ENCODE data around the gene INPP4B. TPM values are rescaled to one million over a fixed set of nuclear protein-coding genes. Genes with fewer than 3 reads are reported as not detected.

Gene INPP4B
- total RNA-seq, 1 experiment from 2014 or later = not detected

DNA sequence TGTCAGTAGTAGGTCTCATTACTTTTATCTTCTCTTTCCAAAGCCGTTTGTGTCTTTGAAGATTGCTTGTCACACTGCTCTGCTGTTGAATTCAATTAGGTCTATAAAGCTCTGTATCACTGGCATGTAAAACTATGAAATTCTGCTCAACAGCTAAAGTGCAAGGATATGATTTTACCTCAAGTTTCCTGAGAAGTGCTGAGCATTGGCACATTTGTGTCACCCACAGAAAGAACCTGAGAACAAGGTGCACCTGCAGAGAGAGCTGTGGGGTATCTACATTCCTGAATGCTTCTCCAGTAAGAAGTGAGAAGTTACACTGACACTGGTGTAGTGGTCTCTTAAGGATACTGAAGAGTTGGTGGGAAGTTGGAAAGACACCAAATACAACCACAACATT lies 274.0 kb downstream of the INPP4B start:
- H4K20me1 ChIP-seq (ENCODE audit: insufficient read depth, low read depth, low read length) = no peaks in the 10 kb centered on the region
- H3K9me2 ChIP-seq (replicated peaks; ENCODE audit: insufficient read depth, low read length) = no peaks in the 10 kb centered on the region
- H3K4me2 ChIP-seq (ENCODE audit: low read depth, low read length, poor library complexity, severe bottlenecking) = no peak overlapping the region
- H3K27ac ChIP-seq (ENCODE audit: low read length) = no peak overlapping the region
- no peak overlapping the region for H3K9ac ChIP-seq (ENCODE audit: low read length)
- no peaks in the 10 kb centered on the region for H3K27me3 ChIP-seq (ENCODE audit: low read length)
- peaks cover 3% of the 10 kb centered on the region; the same call in 1 of the 2 replicates for H3K9me3 ChIP-seq (ENCODE audit: low read length)
- no peaks in the 10 kb centered on the region for H3K79me2 ChIP-seq (ENCODE audit: low read length)
- H2AFZ ChIP-seq (ENCODE audit: low read length) = no peak overlapping the region
- no peak for DNase-seq
- no peaks in the 10 kb centered on the region for H3K4me1 ChIP-seq (ENCODE audit: low read length)
- no peaks in the 10 kb centered on the region for H3K36me3 ChIP-seq (ENCODE audit: insufficient read depth, low read length)
- H3K4me3 ChIP-seq (ENCODE audit: low read length) = no peak overlapping the region

GRCh38 chr4:142567620-142568451 lies 278.3 kb downstream of the INPP4B start:
- Histone ChIP-seq H3K9me3 (ENCODE audit: low read length) (peaks cover 8% of the 10 kb centered on the region; the same call in 1 of the 2 replicates), H3K9ac (ENCODE audit: low read length) (no peak overlapping the region), H3K4me1 (ENCODE audit: low read length) (no peaks in the 10 kb centered on the region), H3K79me2 (ENCODE audit: low read length) (no peaks in the 10 kb centered on the region), H3K9me2 (replicated peaks; ENCODE audit: insufficient read depth, low read length) (no peaks in the 10 kb centered on the region), H3K36me3 (ENCODE audit: insufficient read depth, low read length) (no peaks in the 10 kb centered on the region), H3K4me2 (ENCODE audit: low read depth, low read length, poor library complexity, severe bottlenecking) (no peak overlapping the region), H3K27me3 (ENCODE audit: low read length) (no peaks in the 10 kb centered on the region), H3K4me3 (ENCODE audit: low read length) (no peak overlapping the region), H3K27ac (ENCODE audit: low read length) (no peak overlapping the region), H2AFZ (ENCODE audit: low read length) (no peak overlapping the region), H4K20me1 (ENCODE audit: insufficient read depth, low read depth, low read length) (no peaks in the 10 kb centered on the region)
- no peak for DNase-seq

- Histone ChIP-seq H2AFZ (ENCODE audit: low read length) (no peak overlapping the region), H3K79me2 (ENCODE audit: low read length) (no peaks in the 10 kb centered on the region), H3K27me3 (ENCODE audit: low read length) (no peaks in the 10 kb centered on the region), H3K9ac (ENCODE audit: low read length) (no peak overlapping the region), H3K9me3 (ENCODE audit: low read length) (peaks cover 9% of the 10 kb centered on the region; the same call in 1 of the 2 replicates), H3K4me1 (ENCODE audit: low read length) (no peaks in the 10 kb centered on the region), H3K9me2 (replicated peaks; ENCODE audit: insufficient read depth, low read length) (0 out of 2 replicates have a peak, but pooled peaks cover 2% of the 10 kb centered on the region), H3K27ac (ENCODE audit: low read length) (no peak overlapping the region), H3K36me3 (ENCODE audit: insufficient read depth, low read length) (no peaks in the 10 kb centered on the region), H4K20me1 (ENCODE audit: insufficient read depth, low read depth, low read length) (no peaks in the 10 kb centered on the region), H3K4me3 (ENCODE audit: low read length) (no peak overlapping the region), H3K4me2 (ENCODE audit: low read depth, low read length, poor library complexity, severe bottlenecking) (no peak overlapping the region)
- no peak for DNase-seq
Measured at GRCh38 chr4:142567199-142567598, 278.9 kb downstream of the INPP4B start.

GRCh38 chr4:142566777-142567176 lies 279.3 kb downstream of the INPP4B start:
- no peak overlapping the region for H2AFZ ChIP-seq (ENCODE audit: low read length)
- H3K4me3 ChIP-seq (ENCODE audit: low read length) = no peak overlapping the region
- no peaks in the 10 kb centered on the region for H3K36me3 ChIP-seq (ENCODE audit: insufficient read depth, low read length)
- no peaks in the 10 kb centered on the region for H3K27me3 ChIP-seq (ENCODE audit: low read length)
- no peaks in the 10 kb centered on the region for H3K4me1 ChIP-seq (ENCODE audit: low read length)
- no peak for DNase-seq
- no peaks in the 10 kb centered on the region for H4K20me1 ChIP-seq (ENCODE audit: insufficient read depth, low read depth, low read length)
- no peak overlapping the region for H3K27ac ChIP-seq (ENCODE audit: low read length)
- no peaks in the 10 kb centered on the region for H3K79me2 ChIP-seq (ENCODE audit: low read length)
- H3K9ac ChIP-seq (ENCODE audit: low read length) = no peak overlapping the region
- 0 out of 2 replicates have a peak, but pooled peaks cover 3% of the 10 kb centered on the region for H3K9me2 ChIP-seq (replicated peaks; ENCODE audit: insufficient read depth, low read length)
- no peak overlapping the region for H3K4me2 ChIP-seq (ENCODE audit: low read depth, low read length, poor library complexity, severe bottlenecking)
- peaks cover 6% of the 10 kb centered on the region; the same call in 1 of the 2 replicates for H3K9me3 ChIP-seq (ENCODE audit: low read length)

DNA sequence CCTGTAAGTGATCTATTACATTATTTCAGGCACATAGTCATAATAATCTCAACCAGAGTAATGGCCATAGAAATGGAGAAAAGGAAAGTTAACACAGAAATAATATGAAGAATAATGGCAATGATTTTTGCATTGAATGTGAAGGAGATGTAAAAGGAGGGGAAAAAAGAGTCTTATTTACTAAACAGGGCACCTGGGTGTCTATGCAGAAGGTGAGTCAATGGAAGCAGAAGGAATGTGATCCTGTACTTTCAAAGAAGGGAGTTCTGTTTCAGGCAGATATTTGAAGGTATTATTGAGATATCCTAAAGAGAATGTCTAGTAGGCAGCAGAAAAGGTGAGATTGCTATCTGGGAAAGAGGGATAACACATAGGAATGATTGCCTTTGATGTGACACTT lies 279.9 kb downstream of the INPP4B start:
- H3K27ac ChIP-seq (ENCODE audit: low read length) = no peak overlapping the region
- peaks cover 6% of the 10 kb centered on the region; the same call in 1 of the 2 replicates for H3K9me3 ChIP-seq (ENCODE audit: low read length)
- no peak overlapping the region for H3K4me2 ChIP-seq (ENCODE audit: low read depth, low read length, poor library complexity, severe bottlenecking)
- H3K79me2 ChIP-seq (ENCODE audit: low read length) = no peaks in the 10 kb centered on the region
- no peaks in the 10 kb centered on the region for H3K36me3 ChIP-seq (ENCODE audit: insufficient read depth, low read length)
- no peaks in the 10 kb centered on the region for H3K4me1 ChIP-seq (ENCODE audit: low read length)
- no peak overlapping the region for H2AFZ ChIP-seq (ENCODE audit: low read length)
- H4K20me1 ChIP-seq (ENCODE audit: insufficient read depth, low read depth, low read length) = no peaks in the 10 kb centered on the region
- no peak overlapping the region for H3K9ac ChIP-seq (ENCODE audit: low read length)
- 0 out of 2 replicates have a peak, but pooled peaks cover 3% of the 10 kb centered on the region for H3K9me2 ChIP-seq (replicated peaks; ENCODE audit: insufficient read depth, low read length)
- no peaks in the 10 kb centered on the region for H3K27me3 ChIP-seq (ENCODE audit: low read length)
- H3K4me3 ChIP-seq (ENCODE audit: low read length) = no peak overlapping the region
- no peak for DNase-seq

- Histone ChIP-seq H3K9me3 (ENCODE audit: low read length) (peaks cover 6% of the 10 kb centered on the region; the same call in 1 of the 2 replicates), H3K79me2 (ENCODE audit: low read length) (no peaks in the 10 kb centered on the region), H3K4me1 (ENCODE audit: low read length) (no peaks in the 10 kb centered on the region), H3K27me3 (ENCODE audit: low read length) (no peaks in the 10 kb centered on the region), H3K4me3 (ENCODE audit: low read length) (no peak overlapping the region), H4K20me1 (ENCODE audit: insufficient read depth, low read depth, low read length) (no peaks in the 10 kb centered on the region), H2AFZ (ENCODE audit: low read length) (no peak overlapping the region), H3K4me2 (ENCODE audit: low read depth, low read length, poor library complexity, severe bottlenecking) (no peak overlapping the region), H3K27ac (ENCODE audit: low read length) (no peak overlapping the region), H3K9ac (ENCODE audit: low read length) (no peak overlapping the region), H3K9me2 (replicated peaks; ENCODE audit: insufficient read depth, low read length) (0 out of 2 replicates have a peak, but pooled peaks cover 3% of the 10 kb centered on the region), H3K36me3 (ENCODE audit: insufficient read depth, low read length) (no peaks in the 10 kb centered on the region)
- no peak for DNase-seq
Measured at GRCh38 chr4:142565771-142566170, 280.3 kb downstream of the INPP4B start.

- no peaks in the 10 kb centered on the region for H4K20me1 ChIP-seq (ENCODE audit: insufficient read depth, low read depth, low read length)
- H3K4me2 ChIP-seq (ENCODE audit: low read depth, low read length, poor library complexity, severe bottlenecking) = no peak overlapping the region
- H3K4me1 ChIP-seq (ENCODE audit: low read length) = no peaks in the 10 kb centered on the region
Measured at GRCh38 chr4:142563682-142564291, 282.3 kb downstream of the INPP4B start.

GRCh38 chr4:142559986-142560385 lies 286.1 kb downstream of the INPP4B start:
- Histone ChIP-seq H3K4me2 (ENCODE audit: low read depth, low read length, poor library complexity, severe bottlenecking) (no peak overlapping the region), H4K20me1 (ENCODE audit: insufficient read depth, low read depth, low read length) (no peaks in the 10 kb centered on the region), H3K36me3 (ENCODE audit: insufficient read depth, low read length) (no peaks in the 10 kb centered on the region), H3K4me3 (ENCODE audit: low read length) (no peak overlapping the region), H3K27ac (ENCODE audit: low read length) (no peak overlapping the region), H3K79me2 (ENCODE audit: low read length) (no peaks in the 10 kb centered on the region), H3K9me2 (replicated peaks; ENCODE audit: insufficient read depth, low read length) (0 out of 2 replicates have a peak, but pooled peaks cover 3% of the 10 kb centered on the region), H3K9ac (ENCODE audit: low read length) (no peak overlapping the region), H3K4me1 (ENCODE audit: low read length) (no peaks in the 10 kb centered on the region), H2AFZ (ENCODE audit: low read length) (no peak overlapping the region), H3K9me3 (ENCODE audit: low read length) (peaks cover 6% of the 10 kb centered on the region; the same call in 1 of the 2 replicates), H3K27me3 (ENCODE audit: low read length) (no peaks in the 10 kb centered on the region)
- no peak for DNase-seq

More at GRCh38 chr4:142563682-142564291, 282.3 kb downstream of the INPP4B start:
- Histone ChIP-seq H3K27me3 (ENCODE audit: low read length) (no peaks in the 10 kb centered on the region), H3K9ac (ENCODE audit: low read length) (no peak overlapping the region), H3K4me3 (ENCODE audit: low read length) (no peak overlapping the region), H3K9me2 (replicated peaks; ENCODE audit: insufficient read depth, low read length) (0 out of 2 replicates have a peak, but pooled peaks cover 3% of the 10 kb centered on the region), H3K36me3 (ENCODE audit: insufficient read depth, low read length) (no peaks in the 10 kb centered on the region), H3K27ac (ENCODE audit: low read length) (no peak overlapping the region), H3K9me3 (ENCODE audit: low read length) (peaks cover 6% of the 10 kb centered on the region; the same call in 1 of the 2 replicates), H2AFZ (ENCODE audit: low read length) (no peak overlapping the region), H3K79me2 (ENCODE audit: low read length) (no peaks in the 10 kb centered on the region)
- DNase-seq = no peak
